ENCODE data around the gene CST7.

- no peak for TF ChIP-seq CTCF (IDR thresholded peaks at IDR 0.05)
- TF ChIP-seq FOXK1 (CRISPR knock-in tag; IDR thresholded peaks at IDR 0.05), result no peak
- no peak for TF ChIP-seq TCF7 (CRISPR knock-in tag; IDR thresholded peaks at IDR 0.05; ENCODE audit: low read depth)
- TF ChIP-seq ARID4B (CRISPR knock-in tag; IDR thresholded peaks at IDR 0.05; ENCODE audit: borderline replicate concordance), result no peak
- TF ChIP-seq FOXP1 (CRISPR knock-in tag; IDR thresholded peaks at IDR 0.05; ENCODE audit: borderline replicate concordance), result no peak
- TF ChIP-seq SMAD3 (CRISPR knock-in tag; IDR thresholded peaks at IDR 0.05; ENCODE audit: borderline replicate concordance), result no peak
- no peak for TF ChIP-seq PREB (CRISPR knock-in tag; IDR thresholded peaks at IDR 0.05; ENCODE audit: borderline replicate concordance)
- TF ChIP-seq USF1 (CRISPR knock-in tag; IDR thresholded peaks at IDR 0.05), result no peak
- TF ChIP-seq NR3C1 (CRISPR knock-in tag; conservative IDR thresholded peaks at IDR 0.05; ENCODE audit: low read depth), result no peak
- no peak for TF ChIP-seq STAT6 (CRISPR knock-in tag; conservative IDR thresholded peaks at IDR 0.05; ENCODE audit: low read depth)
- TF ChIP-seq ATF3 (CRISPR knock-in tag; conservative IDR thresholded peaks at IDR 0.05), result no peak
- TF ChIP-seq USF2 (CRISPR knock-in tag; IDR thresholded peaks at IDR 0.05), result no peak
- no peak for TF ChIP-seq MAX (CRISPR knock-in tag; IDR thresholded peaks at IDR 0.05)
These were observed 28.3 kb downstream of the CST7 start for GRCh38 chr20:24977336-24977735.
